IMR-90 (cell line): ENCODE results near the gene BTG2. TPM values are rescaled to one million over a fixed set of nuclear protein-coding genes. Genes with fewer than 3 reads are reported as not detected.

Experiments used
- ATAC-seq: fragments of 200-7000 bp; cut with Tn5 transposase; 2 replicates; pipeline ENCODE4 v1.9.1; 2020; ENCODE audit warnings: low read depth, mild to moderate bottlenecking, moderate library complexity
- BruUV-seq: library from RNA; stranded (reverse); fragments of 400-500 nt; replicated peaks from 2 replicates; lab custom pipeline; 2021; lab: Mats Ljungman, UMichigan
- CTCF ChIA-PET: fragments of 300-600 bp; formaldehyde crosslinking; extraction: SDS; loops from one replicate; lab custom pipeline; 2021; ENCODE audit warnings: antibody characterized with exemption; lab: Yijun Ruan, JAX
- POLR2A ChIA-PET: fragments of 300-600 bp; sonication (Branson Sonifier 250); formaldehyde crosslinking; loops from one replicate; lab custom pipeline; 2022; ENCODE audit warnings: antibody characterized with exemption; ENCODE audit not compliant: unreplicated experiment; lab: Charles Lee
- DNase-seq: peaks from one replicate; pipeline ENCODE4 v3.0.0; 2013
- H2AFZ ChIP-seq: replicated peaks from 2 replicates; pipeline ENCODE3; 2013; ENCODE audit warnings: low read length, mild to moderate bottlenecking; ENCODE audit not compliant: poor library complexity
- H2AK5ac ChIP-seq: 2 replicates; pipeline ENCODE4 v1.6.1; 2013; ENCODE audit warnings: low read depth, low read length, inconsistent platforms
- H2AK9ac ChIP-seq: replicated peaks from 2 replicates; pipeline ENCODE3; 2013; ENCODE audit warnings: mild to moderate bottlenecking, low read depth, low read length, moderate library complexity; ENCODE audit not compliant: poor library complexity
- H2BK120ac ChIP-seq: 2 replicates; pipeline ENCODE4 v1.6.1; 2013; ENCODE audit warnings: low read depth, low read length, inconsistent platforms
- H2BK15ac ChIP-seq: 3 replicates; pipeline ENCODE4 v1.6.1; 2013; ENCODE audit warnings: low read depth, low read length, inconsistent platforms
- H2BK20ac ChIP-seq: 2 replicates; pipeline ENCODE4 v1.6.1; 2013; ENCODE audit warnings: low read depth, mild to moderate bottlenecking, inconsistent platforms, low read length, moderate library complexity
- H2BK5ac ChIP-seq: 2 replicates; pipeline ENCODE4 v1.6.1; 2013; ENCODE audit warnings: mild to moderate bottlenecking, low read depth, low read length, inconsistent platforms; ENCODE audit not compliant: poor library complexity, severe bottlenecking
- H3K14ac ChIP-seq: replicated peaks from 2 replicates; pipeline ENCODE4 v1.6.1; 2013; ENCODE audit warnings: low read depth, low read length, inconsistent platforms
- H3K18ac ChIP-seq: 2 replicates; pipeline ENCODE4 v1.6.1; 2013; ENCODE audit warnings: low read depth, low read length, control low read depth
- H3K23ac ChIP-seq: 2 replicates; pipeline ENCODE4 v1.6.1; 2013; ENCODE audit warnings: low read depth, low read length, inconsistent platforms
- H3K27ac ChIP-seq: 2 replicates; pipeline ENCODE4 v1.5.1; 2013; ENCODE audit warnings: mild to moderate bottlenecking, control low read depth, low read length; ENCODE audit not compliant: insufficient read depth
- H3K27me3 ChIP-seq: 2 replicates; pipeline ENCODE4 v1.6.1; 2013; ENCODE audit warnings: low read length; ENCODE audit not compliant: control insufficient read depth, insufficient read depth
- H3K36me3 ChIP-seq: 2 replicates; pipeline ENCODE4 v1.6.1; 2013; ENCODE audit warnings: low read length, mixed read lengths; ENCODE audit not compliant: control insufficient read depth, insufficient read depth
- H3K4ac ChIP-seq: 2 replicates; pipeline ENCODE4 v1.6.1; 2013; ENCODE audit warnings: low read depth, low read length, inconsistent platforms
- H3K4me1 ChIP-seq: 2 replicates; pipeline ENCODE4 v1.6.1; 2013; ENCODE audit warnings: low read length, mixed read lengths; ENCODE audit not compliant: control insufficient read depth, insufficient read depth
- H3K4me2 ChIP-seq: 2 replicates; pipeline ENCODE4 v1.6.1; 2013; ENCODE audit warnings: low read depth, mild to moderate bottlenecking, control low read depth, low read length, moderate library complexity
- H3K4me3 ChIP-seq: 2 replicates; pipeline ENCODE4 v1.5.1; 2013; ENCODE audit warnings: low read depth, mild to moderate bottlenecking, control low read depth, low read length, moderate library complexity; ENCODE audit not compliant: insufficient read depth
- H3K56ac ChIP-seq: 2 replicates; pipeline ENCODE4 v1.6.1; 2013; ENCODE audit warnings: low read length, inconsistent platforms; ENCODE audit not compliant: insufficient read depth; ENCODE audit errors: extremely low read depth
- H3K79me1 ChIP-seq, 2 experiments: 2 replicates each; pipeline ENCODE4 v1.6.1; 2013; ENCODE audit warnings: low read length in 2 of 2, inconsistent platforms in 1 of 2, low read depth in 1 of 2
- H3K9ac ChIP-seq: 2 replicates; pipeline ENCODE4 v1.6.1; 2013; ENCODE audit warnings: low read depth, low read length, control low read depth
- H3K9me1 ChIP-seq: 2 replicates; pipeline ENCODE4 v1.6.1; 2013; ENCODE audit warnings: low read length, inconsistent platforms; ENCODE audit not compliant: insufficient read depth
- H3K9me3 ChIP-seq: 2 replicates; pipeline ENCODE4 v1.6.1; 2013; ENCODE audit warnings: low read length; ENCODE audit not compliant: control insufficient read depth, insufficient read depth
- H4K20me1 ChIP-seq: 2 replicates; pipeline ENCODE4 v1.6.1; 2013; ENCODE audit warnings: low read length, inconsistent platforms; ENCODE audit not compliant: insufficient read depth
- H4K5ac ChIP-seq: 2 replicates; pipeline ENCODE4 v1.6.1; 2013; ENCODE audit warnings: mild to moderate bottlenecking, low read depth, low read length, control low read depth
- H4K8ac ChIP-seq, 2 experiments: 2 replicates each; pipeline ENCODE4 v1.6.1; 2013; ENCODE audit warnings: low read depth in 2 of 2, low read length in 2 of 2, control low read depth in 1 of 2, inconsistent platforms in 1 of 2
- H4K91ac ChIP-seq: 2 replicates; pipeline ENCODE4 v1.6.1; 2013; ENCODE audit warnings: low read depth, low read length, inconsistent platforms; ENCODE audit not compliant: insufficient read depth
- BHLHE40 ChIP-seq: fragments of 150-350 bp; IDR thresholded peaks from 2 replicates; pipeline ENCODE4 v1.6.1; 2016; ENCODE audit warnings: mild to moderate bottlenecking, low read depth, low read length
- CEBPB ChIP-seq: IDR thresholded peaks from 2 replicates; pipeline ENCODE4 v1.6.1; 2012; ENCODE audit warnings: low read depth, low read length, improper control_type of control experiment
- ELK1 ChIP-seq: fragments of 150-350 bp; IDR thresholded peaks from 2 replicates; pipeline ENCODE4 v1.6.1; 2016; ENCODE audit warnings: low read depth, mild to moderate bottlenecking, low read length, moderate library complexity, borderline replicate concordance
- MAFK ChIP-seq: IDR thresholded peaks from 2 replicates; pipeline ENCODE4 v1.6.1; 2012; ENCODE audit warnings: low read depth, low read length, improper control_type of control experiment
- MXI1 ChIP-seq: IDR thresholded peaks from 2 replicates; pipeline ENCODE4 v1.6.1; 2012; ENCODE audit warnings: low read depth, mild to moderate bottlenecking, low read length, moderate library complexity, borderline replicate concordance
- NFE2L2 ChIP-seq: fragments of 150-350 bp; IDR thresholded peaks from 2 replicates; pipeline ENCODE4 v1.6.1; 2016; ENCODE audit warnings: low read depth, mild to moderate bottlenecking, low read length
- POLR2A ChIP-seq: IDR thresholded peaks from 2 replicates; pipeline ENCODE4 v1.6.1; 2012; ENCODE audit warnings: mild to moderate bottlenecking, low read depth, low read length
- RAD21 ChIP-seq: IDR thresholded peaks from 2 replicates; pipeline ENCODE4 v1.6.1; 2012; ENCODE audit warnings: low read length, improper control_type of control experiment
- RCOR1 ChIP-seq: IDR thresholded peaks from 2 replicates; pipeline ENCODE4 v1.6.1; 2012; ENCODE audit warnings: mild to moderate bottlenecking, low read length, improper control_type of control experiment; ENCODE audit not compliant: insufficient replicate concordance
- RFX5 ChIP-seq: IDR thresholded peaks from 2 replicates; pipeline ENCODE4 v1.8.0; 2012; ENCODE audit warnings: low read depth, mild to moderate bottlenecking, low read length, moderate library complexity
- SMC3 ChIP-seq: fragments of 150-350 bp; IDR thresholded peaks from 2 replicates; pipeline ENCODE4 v1.6.1; 2016; ENCODE audit warnings: low read depth, mild to moderate bottlenecking, antibody characterized with exemption, low read length, moderate library complexity
- whole genome bisulfite sequencing, 2 experiments: methylation state at CpG; one replicate each; pipeline versions ENCODE4 v1.1.5 to v1.1.7; 2013; ENCODE audit warnings: missing lambda C conversion rate in 2 of 2; ENCODE audit not compliant: insufficient read length in 1 of 2; ENCODE audit errors: extremely low coverage in 2 of 2; 5-methylcytosine and 5-hydroxymethylcytosine counted together
- dilution Hi-C: fragments of 300-500 bp; cut with HindIII; formaldehyde crosslinking; loops from one replicate; pipeline ENCODE4 v1.14.3; 2018; ENCODE audit warnings: low sequenced_read_pairs; ENCODE audit not compliant: unreplicated experiment
- in situ Hi-C: fragments of 300-500 bp; cut with MboI; formaldehyde crosslinking; loops from 3 replicates; pipeline ENCODE4 v1.14.3; 2019; ENCODE audit warnings: low sequenced_read_pairs, inconsistent platforms, mixed read lengths
- intact Hi-C: fragments of 100-400 bp; cut with micrococcal nuclease; formaldehyde crosslinking; loops from 2 replicates; pipeline ENCODE4 v1.10.0; 2022
- polyA plus RNA-seq, 3 experiments: library from polyadenylated mRNA; depleted of rRNA; stranded (reverse); fragments of >200 nt; gene quantifications; 2 replicates each; pipeline ENCODE4 v1.2.3, GENCODE V29; 2012; ENCODE audit warnings: low replicate concordance in 1 of 3
- total RNA-seq: library from RNA; depleted of rRNA; stranded (reverse); fragments of >200 nt; gene quantifications from 2 replicates; pipeline ENCODE4 v1.2.3, GENCODE V29; 2012
- TF ChIP-seq, protein P1 (sequence below): conservative IDR thresholded peaks from 2 replicates; pipeline ENCODE4 v1.5.1; 2012; ENCODE audit warnings: mild to moderate bottlenecking, low read depth, low read length, improper control_type of control experiment
- TF ChIP-seq, protein P2 (sequence below): fragments of 150-350 bp; IDR thresholded peaks from 2 replicates; pipeline ENCODE4 v1.6.1; 2017; ENCODE audit warnings: mild to moderate bottlenecking, antibody characterized with exemption, low read length, low read depth

BTG2 gene
- total and polyA plus RNA-seq, 2 of the 4 experiments (the other 2 are of a cell fraction): 8.4 to 18.8 TPM

DNA sequence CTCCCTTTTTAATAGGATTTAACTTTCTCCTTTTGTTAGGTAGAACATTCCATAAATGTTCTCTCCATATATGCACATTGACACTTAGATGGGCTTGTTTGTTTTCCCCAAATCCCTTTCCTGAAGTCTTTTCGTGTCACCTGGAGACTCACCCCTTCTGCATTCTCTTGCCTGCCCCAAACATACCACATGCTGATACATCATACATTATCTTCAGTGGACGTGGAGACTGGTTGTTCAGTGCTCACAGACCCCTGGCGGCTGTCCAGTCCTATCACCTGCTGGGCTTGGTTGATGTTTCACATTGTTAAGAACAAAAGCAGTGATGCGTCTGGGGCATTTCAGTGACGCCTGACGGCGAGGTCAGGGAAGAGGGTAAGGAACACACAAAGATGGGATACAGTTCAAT is 23.4 kb downstream of the BTG2 start:
- Histone ChIP-seq H3K9me1 (peaks cover 6% of the 10 kb centered on the region; the same call in 1 of the 2 replicates), H3K27me3 (peaks cover 49% of the 10 kb centered on the region), H3K4ac (no peak overlapping the region), H3K4me3 (no peak overlapping the region), H2BK120ac (no peak overlapping the region), H2AK5ac (no peak overlapping the region), H3K9ac (no peak overlapping the region), H4K91ac (no peak overlapping the region), H3K23ac (no peak overlapping the region), H3K9me3 (no peaks in the 10 kb centered on the region), H4K20me1 (no peaks in the 10 kb centered on the region), H2BK20ac (no peak overlapping the region), H2AFZ (no peak overlapping the region), H3K56ac (no peak overlapping the region), H3K18ac (no peak overlapping the region), H3K4me1 (peaks cover 2% of the 10 kb centered on the region; the same call in 1 of the 2 replicates), H2BK15ac (no peak overlapping the region), H2BK5ac (no peak overlapping the region), H3K79me1 (no peaks in the 10 kb centered on the region), H4K5ac (no peak overlapping the region), H3K4me2 (no peak overlapping the region), H3K14ac (no peak overlapping the region), H3K36me3 (no peaks in the 10 kb centered on the region), H4K8ac (no peak overlapping the region), H3K27ac (no peak overlapping the region), H2AK9ac (no peak overlapping the region)
- DNase-seq (no peak), ATAC-seq (no peak)
- BruUV-seq: no TSS peak
- dilution Hi-C loops (no loop called here), intact Hi-C loops (no loop called here), in situ Hi-C loops (no loop called here)
- CTCF ChIA-PET: interaction anchor here (1.5 kb wide), 1 partner anchor 21 kb away, joined by 5 read pairs; no protein-coding TSS in a partner anchor
- POLR2A ChIA-PET: no interaction called here
- 50% methylated on average over 1 of the region's 7 CpGs; no CpG with 5 or more reads in 1 of the 2 experiments for WGBS, 2 experiments
- TF ChIP-seq RAD21 (no peak), SMC3 (no peak), NFE2L2 (no peak), MAFK (no peak), CEBPB (no peak), POLR2A (no peak), ELK1 (no peak), RFX5 (no peak), BHLHE40 (no peak), RCOR1 (no peak), MXI1 (no peak)
- TF ChIP-seq, protein P1, sequence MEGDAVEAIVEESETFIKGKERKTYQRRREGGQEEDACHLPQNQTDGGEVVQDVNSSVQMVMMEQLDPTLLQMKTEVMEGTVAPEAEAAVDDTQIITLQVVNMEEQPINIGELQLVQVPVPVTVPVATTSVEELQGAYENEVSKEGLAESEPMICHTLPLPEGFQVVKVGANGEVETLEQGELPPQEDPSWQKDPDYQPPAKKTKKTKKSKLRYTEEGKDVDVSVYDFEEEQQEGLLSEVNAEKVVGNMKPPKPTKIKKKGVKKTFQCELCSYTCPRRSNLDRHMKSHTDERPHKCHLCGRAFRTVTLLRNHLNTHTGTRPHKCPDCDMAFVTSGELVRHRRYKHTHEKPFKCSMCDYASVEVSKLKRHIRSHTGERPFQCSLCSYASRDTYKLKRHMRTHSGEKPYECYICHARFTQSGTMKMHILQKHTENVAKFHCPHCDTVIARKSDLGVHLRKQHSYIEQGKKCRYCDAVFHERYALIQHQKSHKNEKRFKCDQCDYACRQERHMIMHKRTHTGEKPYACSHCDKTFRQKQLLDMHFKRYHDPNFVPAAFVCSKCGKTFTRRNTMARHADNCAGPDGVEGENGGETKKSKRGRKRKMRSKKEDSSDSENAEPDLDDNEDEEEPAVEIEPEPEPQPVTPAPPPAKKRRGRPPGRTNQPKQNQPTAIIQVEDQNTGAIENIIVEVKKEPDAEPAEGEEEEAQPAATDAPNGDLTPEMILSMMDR: no peak
- TF ChIP-seq, protein P2, sequence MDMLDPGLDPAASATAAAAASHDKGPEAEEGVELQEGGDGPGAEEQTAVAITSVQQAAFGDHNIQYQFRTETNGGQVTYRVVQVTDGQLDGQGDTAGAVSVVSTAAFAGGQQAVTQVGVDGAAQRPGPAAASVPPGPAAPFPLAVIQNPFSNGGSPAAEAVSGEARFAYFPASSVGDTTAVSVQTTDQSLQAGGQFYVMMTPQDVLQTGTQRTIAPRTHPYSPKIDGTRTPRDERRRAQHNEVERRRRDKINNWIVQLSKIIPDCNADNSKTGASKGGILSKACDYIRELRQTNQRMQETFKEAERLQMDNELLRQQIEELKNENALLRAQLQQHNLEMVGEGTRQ: no peak
